HEK293 (cell line): ENCODE results near the gene BOC.

Experiments
- CTCF ChIA-PET: fragments of 350-600 bp; formaldehyde crosslinking; extraction: SDS; loops from one replicate; lab custom pipeline; 2021; ENCODE audit warnings: antibody characterized with exemption; lab: Yijun Ruan, JAX
- POLR2A ChIA-PET: fragments of 300-600 bp; formaldehyde crosslinking; extraction: SDS; loops from one replicate; lab custom pipeline; 2020; ENCODE audit warnings: antibody characterized with exemption, inconsistent platforms; lab: Yijun Ruan, JAX
- H3K27ac ChIP-seq: fragments of 200-500 bp; sonication (Bioruptor generic); 2 replicates; pipeline ENCODE4 v1.5.1; 2014; ENCODE audit warnings: low read depth, low read length, control low read depth, inconsistent platforms; ENCODE audit errors: extremely low read depth
- H3K36me3 ChIP-seq, 2 experiments: fragments of 200-500 bp in 1 of 2; sonication (Bioruptor generic) in 1 of 2; 1 replicate in 1 of 2; 2 replicates in 1 of 2; pipeline ENCODE4 v1.5.1; 2014 to 2017; ENCODE audit warnings: inconsistent platforms in 2 of 2, low read length in 2 of 2; ENCODE audit not compliant: control insufficient read depth in 2 of 2, insufficient read depth in 1 of 2
- H3K4me1 ChIP-seq: fragments of 200-500 bp; sonication (Bioruptor generic); 2 replicates; pipeline ENCODE4 v1.5.1; 2014; ENCODE audit warnings: mild to moderate bottlenecking, low read length, inconsistent platforms; ENCODE audit not compliant: control insufficient read depth, insufficient read depth
- H3K4me3 ChIP-seq: 2 replicates; pipeline ENCODE4 v1.5.1; 2011; ENCODE audit warnings: low read depth, mild to moderate bottlenecking, control low read depth, low read length, moderate library complexity
- H3K9me3 ChIP-seq: fragments of 200-500 bp; sonication (Bioruptor generic); 2 replicates; pipeline ENCODE4 v1.5.1; 2014; ENCODE audit warnings: low read depth, low read length, inconsistent platforms; ENCODE audit not compliant: control insufficient read depth, insufficient read depth
- BCL11A ChIP-seq: fragments of 450-650 bp; formaldehyde crosslinking; IDR thresholded peaks from 2 replicates; pipeline ENCODE4 v1.5.1; 2016; ENCODE audit warnings: low read depth, missing biosample characterization, missing genetic modification characterization
- GFI1B ChIP-seq: fragments of 450-650 bp; formaldehyde crosslinking; IDR thresholded peaks from 2 replicates; pipeline ENCODE4 v1.5.1; 2016; ENCODE audit warnings: missing biosample characterization, missing genetic modification characterization
- GLIS1 ChIP-seq: fragments of 450-650 bp; formaldehyde crosslinking; IDR thresholded peaks from 2 replicates; pipeline ENCODE4 v1.5.1; 2016; ENCODE audit warnings: missing biosample characterization, missing genetic modification characterization
- GLIS2 ChIP-seq: fragments of 450-650 bp; formaldehyde crosslinking; IDR thresholded peaks from 2 replicates; pipeline ENCODE4 v1.5.1; 2016; ENCODE audit warnings: missing biosample characterization, missing genetic modification characterization
- PATZ1 ChIP-seq: fragments of 450-650 bp; formaldehyde crosslinking; IDR thresholded peaks from 2 replicates; pipeline ENCODE4 v1.5.1; 2016; ENCODE audit warnings: missing biosample characterization, missing genetic modification characterization
- WT1 ChIP-seq: fragments of 450-650 bp; formaldehyde crosslinking; IDR thresholded peaks from 2 replicates; pipeline ENCODE4 v1.5.1; 2016; ENCODE audit warnings: missing biosample characterization, missing genetic modification characterization
- YY2 ChIP-seq: fragments of 450-650 bp; formaldehyde crosslinking; IDR thresholded peaks from 2 replicates; pipeline ENCODE4 v1.5.1; 2016; ENCODE audit warnings: missing biosample characterization, missing genetic modification characterization
- ZFHX2 ChIP-seq: fragments of 450-650 bp; formaldehyde crosslinking; conservative IDR thresholded peaks from 2 replicates; pipeline ENCODE4 v1.5.1; 2016; ENCODE audit warnings: missing biosample characterization, missing genetic modification characterization
- ZFP3 ChIP-seq: fragments of 450-650 bp; formaldehyde crosslinking; IDR thresholded peaks from 2 replicates; pipeline ENCODE4 v1.5.1; 2016; ENCODE audit warnings: low read depth, missing biosample characterization, missing genetic modification characterization
- ZNF114 ChIP-seq: fragments of 450-650 bp; formaldehyde crosslinking; IDR thresholded peaks from 2 replicates; pipeline ENCODE4 v1.5.0; 2017; ENCODE audit warnings: missing biosample characterization, missing genetic modification characterization
- ZNF133 ChIP-seq: fragments of 450-650 bp; formaldehyde crosslinking; IDR thresholded peaks from 2 replicates; pipeline ENCODE4 v1.5.1; 2016; ENCODE audit warnings: missing biosample characterization, missing genetic modification characterization
- ZNF155 ChIP-seq: fragments of 450-650 bp; formaldehyde crosslinking; IDR thresholded peaks from 2 replicates; pipeline ENCODE4 v1.5.1; 2016; ENCODE audit warnings: missing biosample characterization, missing genetic modification characterization
- ZNF175 ChIP-seq: fragments of 450-650 bp; formaldehyde crosslinking; IDR thresholded peaks from 2 replicates; pipeline ENCODE4 v1.5.1; 2016; ENCODE audit warnings: missing biosample characterization, missing genetic modification characterization
- ZNF19 ChIP-seq: fragments of 450-650 bp; formaldehyde crosslinking; IDR thresholded peaks from 2 replicates; pipeline ENCODE4; 2016; ENCODE audit warnings: missing biosample characterization, missing genetic modification characterization, low read depth
- ZNF23 ChIP-seq: fragments of 450-650 bp; formaldehyde crosslinking; IDR thresholded peaks from 2 replicates; pipeline ENCODE4 v1.5.1; 2016; ENCODE audit warnings: missing biosample characterization, missing genetic modification characterization, borderline replicate concordance
- ZNF274 ChIP-seq, 2 experiments: fragments of 200-500 bp in 1 of 2; fragments of 450-650 bp in 1 of 2; sonication (Bioruptor generic) in 1 of 2; formaldehyde crosslinking in 1 of 2; IDR thresholded peaks; 2 replicates each; pipeline versions ENCODE4 v1.5.1 to v1.6.1; 2014 to 2016; ENCODE audit warnings: borderline replicate concordance in 1 of 2, inconsistent platforms in 1 of 2, low read length in 1 of 2, missing biosample characterization in 1 of 2, missing genetic modification characterization in 1 of 2
- ZNF292 ChIP-seq: fragments of 450-650 bp; formaldehyde crosslinking; IDR thresholded peaks from 2 replicates; pipeline ENCODE4 v1.5.1; 2016; ENCODE audit warnings: low read depth, missing biosample characterization, missing genetic modification characterization, borderline replicate concordance
- ZNF302 ChIP-seq: fragments of 450-650 bp; formaldehyde crosslinking; IDR thresholded peaks from 2 replicates; pipeline ENCODE4 v1.5.1; 2016; ENCODE audit warnings: missing biosample characterization, missing genetic modification characterization, low read depth
- ZNF341 ChIP-seq: fragments of 450-650 bp; formaldehyde crosslinking; IDR thresholded peaks from 2 replicates; pipeline ENCODE4; 2016; ENCODE audit warnings: low read depth, missing biosample characterization, missing genetic modification characterization
- ZNF37A ChIP-seq: fragments of 450-650 bp; IDR thresholded peaks from 2 replicates; pipeline ENCODE4 v1.5.1; 2018; ENCODE audit warnings: missing biosample characterization, missing genetic modification characterization
- ZNF518A ChIP-seq: fragments of 450-650 bp; formaldehyde crosslinking; conservative IDR thresholded peaks from 2 replicates; pipeline ENCODE4 v1.5.1; 2016; ENCODE audit warnings: low read depth, missing biosample characterization, missing genetic modification characterization
- ZNF626 ChIP-seq: fragments of 450-650 bp; sonication (Bioruptor Pico); formaldehyde crosslinking; IDR thresholded peaks from 2 replicates; pipeline ENCODE4 v1.5.1; 2018; ENCODE audit warnings: missing biosample characterization, missing genetic modification characterization, inconsistent platforms
- ZNF629 ChIP-seq: fragments of 450-650 bp; formaldehyde crosslinking; IDR thresholded peaks from 2 replicates; pipeline ENCODE4 v1.5.1; 2017; ENCODE audit warnings: missing biosample characterization, missing genetic modification characterization
- ZNF660 ChIP-seq: fragments of 450-650 bp; IDR thresholded peaks from 2 replicates; pipeline ENCODE4 v1.5.1; 2018; ENCODE audit warnings: missing biosample characterization, mild to moderate bottlenecking, missing genetic modification characterization
- ZNF664 ChIP-seq: fragments of 450-650 bp; formaldehyde crosslinking; IDR thresholded peaks from 2 replicates; pipeline ENCODE4 v1.5.1; 2016; ENCODE audit warnings: missing biosample characterization, missing genetic modification characterization
- ZNF707 ChIP-seq: fragments of 450-650 bp; formaldehyde crosslinking; IDR thresholded peaks from 2 replicates; pipeline ENCODE4 v1.5.1; 2016; ENCODE audit warnings: missing biosample characterization, missing genetic modification characterization
- ZNF777 ChIP-seq: fragments of 450-650 bp; formaldehyde crosslinking; IDR thresholded peaks from 2 replicates; pipeline ENCODE4 v1.5.1; 2017; ENCODE audit warnings: missing biosample characterization, missing genetic modification characterization, borderline replicate concordance
- ZNF785 ChIP-seq: fragments of 450-650 bp; formaldehyde crosslinking; IDR thresholded peaks from 2 replicates; pipeline ENCODE4 v1.5.1; 2016; ENCODE audit warnings: missing biosample characterization, missing genetic modification characterization

The BOC gene

GRCh38 chr3:113329757-113330156 lies 118.4 kb downstream of the BOC start:
- Histone ChIP-seq H3K4me1 (no peaks in the 10 kb centered on the region), H3K9me3 (no peaks in the 10 kb centered on the region), H3K27ac (no peak overlapping the region), H3K36me3 (peaks cover 0 to 8% of the 10 kb centered on the region in 2 experiments; a peak in 1 of 3 replicates), H3K4me3 (no peak overlapping the region)
- no peak for TF ChIP-seq BCL11A
- TF ChIP-seq GFI1B (tag by site-specific recombination): no peak
- no peak for TF ChIP-seq ZNF302
- TF ChIP-seq ZNF777: no peak
- no peak for TF ChIP-seq ZNF292
- TF ChIP-seq ZFHX2: no peak
- TF ChIP-seq ZNF175 (tag by site-specific recombination): no peak
- no peak for TF ChIP-seq ZNF626
- no peak for TF ChIP-seq ZNF19
- TF ChIP-seq ZNF155 (tag by site-specific recombination): no peak
- TF ChIP-seq ZNF629: no peak
- no peak for TF ChIP-seq ZNF518A
- TF ChIP-seq ZFP3: no peak
- POLR2A ChIA-PET: no interaction called here
- CTCF ChIA-PET: no interaction called here

- Histone ChIP-seq H3K27ac (no peak overlapping the region), H3K4me1 (no peaks in the 10 kb centered on the region), H3K9me3 (no peaks in the 10 kb centered on the region), H3K36me3 (peaks cover 0 to 7% of the 10 kb centered on the region in 2 experiments; a peak in 1 of 3 replicates), H3K4me3 (no peak overlapping the region)
- ChIA-PET POLR2A (no interaction called here), CTCF (no interaction called here)
- no peak for TF ChIP-seq ZNF133
- TF ChIP-seq GLIS2 (tag by site-specific recombination): no peak
Measured at GRCh38 chr3:113330742-113331141, 119.4 kb downstream of the BOC start.

DNA sequence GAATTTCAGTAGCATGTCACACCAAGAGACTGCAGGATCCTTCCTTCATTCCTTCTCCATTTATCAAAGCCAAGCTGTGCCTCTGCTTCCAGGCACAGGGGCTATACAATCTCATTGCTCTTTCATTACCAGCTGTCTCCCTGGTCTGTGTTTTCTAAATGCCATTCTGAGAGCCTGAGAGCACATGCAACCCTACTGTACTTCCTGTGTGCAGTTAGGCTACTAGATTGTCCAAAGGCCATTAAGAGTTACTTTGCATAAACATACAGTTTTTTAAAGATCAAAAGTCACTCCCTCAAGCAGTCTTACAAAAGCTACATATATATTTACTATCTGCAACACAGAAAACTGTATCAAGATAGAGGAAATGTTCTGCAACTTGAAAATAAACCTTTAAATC lies 119.8 kb downstream of the BOC start:
- no peaks in the 10 kb centered on the region for H3K4me1 ChIP-seq
- H3K27ac ChIP-seq: no peak overlapping the region
- peaks cover 0 to 2% of the 10 kb centered on the region in 2 experiments; a peak in 1 of 3 replicates for H3K36me3 ChIP-seq
- H3K9me3 ChIP-seq: no peaks in the 10 kb centered on the region
- POLR2A ChIA-PET: no interaction called here
- no peak overlapping the region for H3K4me3 ChIP-seq
- CTCF ChIA-PET: no interaction called here
- no peak for TF ChIP-seq ZNF37A (tag by site-specific recombination)
- TF ChIP-seq ZNF114 (tag by site-specific recombination): no peak
- TF ChIP-seq ZNF23: no peak
- TF ChIP-seq ZNF341 (tag by site-specific recombination): no peak
- TF ChIP-seq ZNF785 (tag by site-specific recombination): no peak
- TF ChIP-seq GLIS1 (tag by site-specific recombination): no peak
- no peak for TF ChIP-seq WT1 (tag by site-specific recombination)
- TF ChIP-seq YY2: no peak
- TF ChIP-seq PATZ1 (tag by site-specific recombination): no peak
- TF ChIP-seq ZNF664 (tag by site-specific recombination): no peak
- no peak for TF ChIP-seq ZNF274 (IDR thresholded peaks at IDR 0.05; ENCODE audit: low read length)
- no peak for TF ChIP-seq ZNF274 (tag by site-specific recombination; IDR thresholded peaks at IDR 0.05; ENCODE audit: borderline replicate concordance)
- no peak for TF ChIP-seq ZNF660 (tag by site-specific recombination)
- no peak for TF ChIP-seq ZNF707 (tag by site-specific recombination)
